ENCODE results near the gene SYT6. TPM values are rescaled to one million over a fixed set of nuclear protein-coding genes. Genes with fewer than 3 reads are reported as not detected.
A peak's percentile ranks its signal among the peaks of the same experiment; 100 is the strongest.
"Not testable (repeated sequence)": the region's sequence is repeated elsewhere in the genome, so short reads cannot be mapped to it uniquely, and the experiment has no call there.

Gene SYT6
- polyA plus RNA-seq, 3 donors = 0.01 TPM; not detected in 2

- Mint-ChIP-seq H3K4me3 (no peak overlapping the region), H3K4me1 (peaks cover 15% of the 10 kb centered on the region), H3K27me3 (ENCODE audit: low read depth in 3 of 3) (no peaks in the 10 kb centered on the region), H3K9me3 (peaks cover 22 to 35% (median 29%) of the 10 kb centered on the region in 7 donors), H3K36me3 (peaks cover 3 to 6% of the 10 kb centered on the region in 2 donors), H3K27ac (no peak overlapping the region)
- intact Hi-C loops (cut with micrococcal nuclease) = no loop called here
- no peak for TF ChIP-seq CTCF (IDR thresholded peaks at IDR 0.05)
- H3K4me2 ChIP-seq (replicated peaks; ENCODE audit: extremely low read depth, low read length, poor library complexity, severe bottlenecking) = no peak overlapping the region
- H3K9ac ChIP-seq (ENCODE audit: insufficient read depth, low read length, poor library complexity, severe bottlenecking) = no peak overlapping the region
- no peaks in the 10 kb centered on the region for H3K79me2 ChIP-seq (ENCODE audit: insufficient read depth, low read length)
- 70% methylated on average over 1 of the region's 1 CpG for WGBS (ENCODE audit: insufficient coverage)
- DNase-seq = peak in 1 of 3 donors; percentile 36
- no peaks in the 10 kb centered on the region for H3K27me3 ChIP-seq (ENCODE audit: control insufficient read depth in 2 of 2, insufficient read depth in 2 of 2, low read length in 2 of 2)
- no peak overlapping the region for H2AFZ ChIP-seq (ENCODE audit: insufficient read depth, low read depth, low read length, poor library complexity, severe bottlenecking)
- H3K4me3 ChIP-seq (replicated peaks in 1 of 3; ENCODE audit: low read depth in 2 of 3, low read length in 3 of 3) = no peak overlapping the region
- H3K4me1 ChIP-seq (ENCODE audit: control insufficient read depth in 1 of 2, insufficient read depth in 2 of 2, low read length in 2 of 2) = peaks cover 4 to 6% of the 10 kb centered on the region in 2 donors
- no peaks in the 10 kb centered on the region for H3K36me3 ChIP-seq (replicated peaks in 1 of 2; ENCODE audit: control insufficient read depth in 1 of 2, insufficient read depth in 2 of 2, low read length in 2 of 2)
- no peaks in the 10 kb centered on the region for H4K20me1 ChIP-seq (ENCODE audit: insufficient read depth, low read length)
- no peak overlapping the region for H3K27ac ChIP-seq (ENCODE audit: low read depth in 1 of 2, low read length in 2 of 2)
- peaks cover 12 to 29% of the 10 kb centered on the region in 2 donors for H3K9me3 ChIP-seq (replicated peaks in 1 of 2; ENCODE audit: control insufficient read depth in 1 of 2, insufficient read depth in 1 of 2, low read length in 2 of 2)
These were observed 92.4 kb downstream of the SYT6 start for GRCh38 chr1:114061121-114061830.

- H3K27ac ChIP-seq (ENCODE audit: low read depth in 1 of 2, low read length in 2 of 2); H3K4me1 Mint-ChIP-seq; H3K36me3 ChIP-seq (replicated peaks in 1 of 2; ENCODE audit: control insufficient read depth in 1 of 2, insufficient read depth in 2 of 2, low read length in 2 of 2); H3K9ac ChIP-seq (ENCODE audit: insufficient read depth, low read length, poor library complexity, severe bottlenecking); H2AFZ ChIP-seq (ENCODE audit: insufficient read depth, low read depth, low read length, poor library complexity, severe bottlenecking); H3K27me3 Mint-ChIP-seq (ENCODE audit: low read depth in 3 of 3); H4K20me1 ChIP-seq (ENCODE audit: insufficient read depth, low read length); H3K36me3 Mint-ChIP-seq; H3K79me2 ChIP-seq (ENCODE audit: insufficient read depth, low read length); H3K4me3 ChIP-seq (replicated peaks in 1 of 3; ENCODE audit: low read depth in 2 of 3, low read length in 3 of 3); H3K27me3 ChIP-seq (ENCODE audit: control insufficient read depth in 2 of 2, insufficient read depth in 2 of 2, low read length in 2 of 2); H3K27ac Mint-ChIP-seq; H3K4me1 ChIP-seq (ENCODE audit: control insufficient read depth in 1 of 2, insufficient read depth in 2 of 2, low read length in 2 of 2); intact Hi-C loops (cut with micrococcal nuclease); H3K4me3 Mint-ChIP-seq; H3K4me2 ChIP-seq (replicated peaks; ENCODE audit: extremely low read depth, low read length, poor library complexity, severe bottlenecking); DNase-seq: not testable (repeated sequence)
- H3K9me3 ChIP-seq (replicated peaks in 1 of 2; ENCODE audit: control insufficient read depth in 1 of 2, insufficient read depth in 1 of 2, low read length in 2 of 2) = peaks cover 12 to 29% of the 10 kb centered on the region in 2 donors
- WGBS (ENCODE audit: insufficient coverage) = no CpG with 5 or more reads among the region's 6 CpGs
- H3K9me3 Mint-ChIP-seq = peaks cover 22 to 36% (median 29%) of the 10 kb centered on the region in 7 donors
These were observed 95.4 kb downstream of the SYT6 start for GRCh38 chr1:114058236-114058635.

All from CD14-positive monocyte (primary cell).